GM12875 (cell line): ENCODE measurements around the gene GTSE1.

ENCODE experiments used
- H3K4me3 ChIP-seq: one replicate; pipeline ENCODE4 v1.5.1; 2011; ENCODE audit warnings: low read depth, low read length, control low read depth
- TF ChIP-seq, protein P1 (sequence below): IDR thresholded peaks from 2 replicates; pipeline ENCODE4 v1.5.1; 2011; ENCODE audit warnings: low read depth, mild to moderate bottlenecking, control low read depth, inconsistent platforms, low read length, moderate library complexity, borderline replicate concordance; ENCODE audit not compliant: insufficient read depth

Gene GTSE1

DNA sequence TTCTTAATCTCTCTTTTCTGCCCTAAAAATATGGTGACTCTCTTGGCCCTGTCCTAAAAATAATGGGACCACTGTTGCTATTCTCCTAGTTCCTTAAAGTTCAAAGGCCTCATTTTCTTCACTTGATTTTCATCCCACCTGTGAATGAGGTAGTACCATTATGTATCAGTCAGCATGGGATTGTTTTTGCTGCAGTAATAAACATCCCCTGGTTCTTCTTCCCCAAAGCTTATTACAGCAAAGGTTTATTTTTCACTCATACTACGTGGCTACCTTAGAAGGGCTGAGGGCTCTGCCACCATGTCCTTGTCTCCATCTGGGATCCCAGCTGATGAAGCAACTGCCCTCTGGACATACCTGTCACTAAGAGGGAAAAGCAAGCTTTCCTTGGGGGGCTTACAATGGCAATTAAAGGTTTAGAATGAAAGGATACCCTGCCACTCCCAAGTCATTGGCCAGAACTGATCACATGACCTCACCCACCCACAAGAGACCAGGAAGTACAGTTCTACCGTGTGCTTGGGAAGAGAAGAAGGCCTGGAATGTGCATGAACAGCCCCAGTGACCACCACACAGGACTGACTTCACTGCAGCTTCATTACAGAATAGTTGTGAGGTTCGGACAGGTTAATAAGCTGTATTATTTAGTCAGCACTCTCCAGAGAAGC lies 21.1 kb upstream of the GTSE1 start:
- TF ChIP-seq, protein P1, sequence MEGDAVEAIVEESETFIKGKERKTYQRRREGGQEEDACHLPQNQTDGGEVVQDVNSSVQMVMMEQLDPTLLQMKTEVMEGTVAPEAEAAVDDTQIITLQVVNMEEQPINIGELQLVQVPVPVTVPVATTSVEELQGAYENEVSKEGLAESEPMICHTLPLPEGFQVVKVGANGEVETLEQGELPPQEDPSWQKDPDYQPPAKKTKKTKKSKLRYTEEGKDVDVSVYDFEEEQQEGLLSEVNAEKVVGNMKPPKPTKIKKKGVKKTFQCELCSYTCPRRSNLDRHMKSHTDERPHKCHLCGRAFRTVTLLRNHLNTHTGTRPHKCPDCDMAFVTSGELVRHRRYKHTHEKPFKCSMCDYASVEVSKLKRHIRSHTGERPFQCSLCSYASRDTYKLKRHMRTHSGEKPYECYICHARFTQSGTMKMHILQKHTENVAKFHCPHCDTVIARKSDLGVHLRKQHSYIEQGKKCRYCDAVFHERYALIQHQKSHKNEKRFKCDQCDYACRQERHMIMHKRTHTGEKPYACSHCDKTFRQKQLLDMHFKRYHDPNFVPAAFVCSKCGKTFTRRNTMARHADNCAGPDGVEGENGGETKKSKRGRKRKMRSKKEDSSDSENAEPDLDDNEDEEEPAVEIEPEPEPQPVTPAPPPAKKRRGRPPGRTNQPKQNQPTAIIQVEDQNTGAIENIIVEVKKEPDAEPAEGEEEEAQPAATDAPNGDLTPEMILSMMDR, result no peak
- no peak overlapping the region for H3K4me3 ChIP-seq

DNA sequence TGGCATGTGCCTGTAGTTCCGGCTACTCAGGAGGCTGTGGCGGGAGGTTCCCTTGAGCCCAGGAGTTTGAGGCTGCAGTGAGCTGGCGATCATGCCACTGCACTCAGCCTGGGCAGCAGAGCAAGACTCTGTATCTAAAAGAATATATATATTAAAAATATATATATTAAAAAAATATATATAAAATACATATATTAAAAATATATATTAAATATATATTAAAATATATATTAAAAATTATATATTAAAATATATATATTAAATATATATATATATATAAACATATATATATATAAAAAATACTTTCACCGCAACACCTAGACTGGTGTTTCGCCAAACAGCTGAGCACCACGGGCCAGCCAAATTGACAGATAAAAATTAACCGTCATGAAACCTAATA lies 20.1 kb upstream of the GTSE1 start:
- TF ChIP-seq, protein P1, result no peak
- no peak overlapping the region for H3K4me3 ChIP-seq

GRCh38 chr22:46278656-46279645 lies 17.7 kb upstream of the GTSE1 start:
- no peak overlapping the region for H3K4me3 ChIP-seq
- TF ChIP-seq, protein P1, result no peak

- TF ChIP-seq, protein P1, result no peak
- no peak overlapping the region for H3K4me3 ChIP-seq
Observed at GRCh38 chr22:46280063-46280817, 16.4 kb upstream of the GTSE1 start.

GRCh38 chr22:46280999-46281623 lies 15.6 kb upstream of the GTSE1 start:
- no peak overlapping the region for H3K4me3 ChIP-seq
- TF ChIP-seq, protein P1, result no peak

DNA sequence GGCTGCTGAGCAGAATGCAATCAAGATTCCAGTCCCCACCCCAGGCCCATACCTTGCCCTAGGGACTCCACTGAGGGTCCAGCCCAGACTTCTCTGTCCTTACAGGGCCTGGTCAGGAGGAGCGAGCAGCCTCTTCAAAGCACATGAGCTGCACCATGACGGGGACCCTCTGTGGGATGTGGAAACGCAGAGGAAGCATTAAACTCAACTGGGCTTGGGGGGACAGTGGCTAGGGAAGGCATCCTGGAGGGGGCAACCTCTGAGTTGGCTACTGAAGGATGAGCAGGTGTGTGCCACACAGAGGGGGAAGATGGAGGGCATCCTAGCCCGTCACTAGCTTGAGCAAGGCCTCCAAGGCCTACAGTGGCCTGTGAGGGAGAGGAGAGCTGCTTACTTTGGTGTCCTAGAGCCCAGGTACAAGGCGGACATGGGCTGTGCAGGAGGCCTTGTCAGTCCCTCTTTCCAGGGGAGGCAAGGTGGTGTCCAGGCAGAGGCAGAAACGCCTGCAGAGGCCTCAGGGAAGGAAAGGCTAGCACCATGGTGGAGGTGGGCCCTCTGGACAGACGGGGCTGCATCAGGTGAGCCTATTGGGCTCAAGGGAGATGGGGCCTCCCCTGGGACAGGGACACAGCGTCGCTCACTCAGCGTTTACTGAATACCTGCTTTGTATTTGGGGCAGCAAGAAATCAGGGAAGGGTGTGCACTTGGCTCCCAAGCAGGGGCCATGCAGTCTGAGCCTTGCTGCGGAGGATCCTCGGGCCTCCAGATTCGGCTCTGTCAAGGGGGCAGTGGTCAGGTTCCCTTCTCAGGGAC lies 14.6 kb upstream of the GTSE1 start:
- no peak overlapping the region for H3K4me3 ChIP-seq
- TF ChIP-seq, protein P1, result no peak
